HG03159 (cell line): ENCODE data around the gene DNASE2.
"Not testable (repeated sequence)": the region's sequence is repeated elsewhere in the genome, so short reads cannot be mapped to it uniquely, and the experiment has no call there.

ENCODE experiments used
- ATAC-seq: cut with Tn5 transposase; IDR thresholded peaks from one replicate; pipeline ENCODE4 v1.9.1; 2021; ENCODE audit warnings: mild to moderate bottlenecking, moderate library complexity; ENCODE audit not compliant: unreplicated experiment

Gene DNASE2

GRCh38 chr19:12881172-12881808, at the start of gene DNASE2:
Gene DNASE2, minus strand, starts transcription at chr19:12881449. Its CDS starts 74 bp downstream, at chr19:12881375.
- ATAC-seq = peak; percentile 80

- no peak for ATAC-seq
These were observed 48.9 kb upstream of the DNASE2 start for GRCh38 chr19:12930002-12930645.

- no peak for ATAC-seq
These were observed 43.5 kb upstream of the DNASE2 start for GRCh38 chr19:12924621-12925310.

- ATAC-seq = no peak
These were observed 41.7 kb upstream of the DNASE2 start for GRCh38 chr19:12922959-12923358.

- no peak for ATAC-seq
These were observed 39.8 kb upstream of the DNASE2 start for GRCh38 chr19:12921047-12921446.

GRCh38 chr19:12918253-12918652, 37.0 kb upstream of the DNASE2 start:
- no peak for ATAC-seq

- ATAC-seq = not testable (repeated sequence)
These were observed 34.6 kb upstream of the DNASE2 start for GRCh38 chr19:12915860-12916259.

- ATAC-seq = no peak
These were observed 32.8 kb upstream of the DNASE2 start for GRCh38 chr19:12913851-12914690.

- ATAC-seq = no peak
These were observed 31.8 kb upstream of the DNASE2 start for GRCh38 chr19:12913011-12913561.

GRCh38 chr19:12912571-12912970, 31.3 kb upstream of the DNASE2 start:
- ATAC-seq = no peak

GRCh38 chr19:12907166-12907565, 25.9 kb upstream of the DNASE2 start:
- ATAC-seq = no peak

- ATAC-seq = peak; percentile 65
These were observed 18.8 kb upstream of the DNASE2 start for GRCh38 chr19:12899891-12900518.

- ATAC-seq = no peak
These were observed 15.2 kb upstream of the DNASE2 start for GRCh38 chr19:12896460-12896859.

- no peak for ATAC-seq
These were observed 12.3 kb upstream of the DNASE2 start for GRCh38 chr19:12893582-12893981.

GRCh38 chr19:12891553-12892021, 10.3 kb upstream of the DNASE2 start:
- no peak for ATAC-seq

GRCh38 chr19:12890787-12891552, 9.7 kb upstream of the DNASE2 start, which contains the start of gene GCDH:
Gene GCDH, plus strand, starts transcription at chr19:12891160. Its CDS starts 145 bp downstream, at chr19:12891305.
- peak; percentile 93 for ATAC-seq

- not testable (repeated sequence) for ATAC-seq
These were observed 9.1 kb upstream of the DNASE2 start for GRCh38 chr19:12890299-12890786.

- no peak for ATAC-seq
These were observed 6.9 kb upstream of the DNASE2 start for GRCh38 chr19:12888006-12888603.
